NT2/D1 (cell line): Measurements from ENCODE around the gene VSIG10L2.

Experiments
- SUZ12 ChIP-seq: IDR thresholded peaks from 2 replicates; pipeline ENCODE4 v1.6.1; 2011; ENCODE audit not compliant: insufficient read length, insufficient read depth; ENCODE audit errors: extremely low read depth
- YY1 ChIP-seq: IDR thresholded peaks from 2 replicates; pipeline ENCODE4 v1.6.1; 2011; ENCODE audit not compliant: insufficient read length, insufficient read depth
- ZNF274 ChIP-seq: IDR thresholded peaks from 2 replicates; pipeline ENCODE4 v1.6.1; 2011; ENCODE audit warnings: mild to moderate bottlenecking, low read depth, low read length

- TF ChIP-seq SUZ12 (no peak), YY1 (no peak), ZNF274 (no peak)
Measured at GRCh38 chr11:125978778-125979407, 33.0 kb downstream of the VSIG10L2 start.
